Naive thymus-derived CD4-positive, alpha-beta T cell (primary cell): ENCODE measurements around the gene TRIM32. TPM values are rescaled to one million over a fixed set of nuclear protein-coding genes. Genes with fewer than 3 reads are reported as not detected.
A peak's percentile ranks its signal among the peaks of the same experiment; 100 is the strongest.

Experiments used
- ATAC-seq: fragments of 150-1000 bp; cut with Tn5 transposase; 2 replicates; pipeline ENCODE4 v1.10.0; 2021; ENCODE audit warnings: mild to moderate bottlenecking, moderate library complexity
- CTCF ChIA-PET: fragments of 350-600 bp; sonication (Branson Sonifier 250); formaldehyde crosslinking; loops from one replicate; lab custom pipeline; 2021; ENCODE audit warnings: antibody characterized with exemption; lab: Charles Lee
- POLR2A ChIA-PET: fragments of 350-600 bp; sonication (Branson Sonifier 250); formaldehyde crosslinking; loops from one replicate; lab custom pipeline; 2021; ENCODE audit warnings: antibody characterized with exemption, inconsistent platforms; lab: Charles Lee
- DNase-seq, 9 donors: peaks; one replicate each; pipeline versions ENCODE4 v3.0.0 to v3.0.0-alpha.2; 2020 to 2022; ENCODE audit warnings: mixed read lengths in 1 of 9
- H3K27ac ChIP-seq: one replicate; pipeline ENCODE4 v1.7.0; 2013; ENCODE audit warnings: mild to moderate bottlenecking, low read depth, low read length, moderate library complexity
- H3K27me3 ChIP-seq, 2 donors: one replicate each; pipeline ENCODE4 v1.7.0; 2013; ENCODE audit warnings: low read length in 2 of 2, mild to moderate bottlenecking in 2 of 2, moderate library complexity in 2 of 2; ENCODE audit not compliant: control insufficient read depth in 2 of 2, insufficient read depth in 2 of 2
- H3K36me3 ChIP-seq, 3 experiments: 1 replicate in 2 of 3; 2 replicates in 1 of 3; pipeline ENCODE4 v1.7.0; 2013; ENCODE audit warnings: low read length in 3 of 3, mild to moderate bottlenecking in 3 of 3, moderate library complexity in 1 of 3; ENCODE audit not compliant: insufficient read depth in 3 of 3, control insufficient read depth in 2 of 3
- H3K4me1 ChIP-seq, 2 donors: one replicate each; pipeline ENCODE4 v1.7.0; 2013; ENCODE audit warnings: low read length in 2 of 2, mild to moderate bottlenecking in 2 of 2, moderate library complexity in 1 of 2; ENCODE audit not compliant: control insufficient read depth in 2 of 2, insufficient read depth in 2 of 2
- H3K4me3 ChIP-seq: 2 replicates; pipeline ENCODE4 v1.7.0; 2013; ENCODE audit warnings: mild to moderate bottlenecking, low read length
- H3K9me3 ChIP-seq, 3 experiments: 1 replicate in 2 of 3; 2 replicates in 1 of 3; pipeline ENCODE4 v1.7.0; 2013; ENCODE audit warnings: low read length in 3 of 3; ENCODE audit not compliant: control insufficient read depth in 2 of 3
- H3K27ac Mint-ChIP-seq, 9 donors: one replicate each; pipeline ENCODE4 v1.8.0; 2020 to 2022; ENCODE audit warnings: mixed read lengths in 9 of 9, mild to moderate bottlenecking in 8 of 9, moderate library complexity in 5 of 9, inconsistent platforms in 2 of 9
- H3K27me3 Mint-ChIP-seq, 5 donors: one replicate each; pipeline ENCODE4 v1.8.0; 2021 to 2022; ENCODE audit warnings: mixed read lengths in 5 of 5, mild to moderate bottlenecking in 1 of 5
- H3K36me3 Mint-ChIP-seq, 5 donors: one replicate each; pipeline ENCODE4 v1.8.0; 2020 to 2022; ENCODE audit warnings: mixed read lengths in 5 of 5, mild to moderate bottlenecking in 3 of 5, inconsistent platforms in 1 of 5
- H3K4me1 Mint-ChIP-seq, 7 donors: one replicate each; pipeline ENCODE4 v1.8.0; 2020 to 2022; ENCODE audit warnings: mixed read lengths in 7 of 7, mild to moderate bottlenecking in 3 of 7, inconsistent platforms in 1 of 7
- H3K4me3 Mint-ChIP-seq, 10 donors: one replicate each; pipeline ENCODE4 v1.8.0; 2020 to 2022; ENCODE audit warnings: mild to moderate bottlenecking in 10 of 10, mixed read lengths in 10 of 10, moderate library complexity in 6 of 10, inconsistent platforms in 2 of 10
- H3K9me3 Mint-ChIP-seq, 11 donors: one replicate each; pipeline ENCODE4 v1.8.0; 2020 to 2022; ENCODE audit warnings: mixed read lengths in 11 of 11, mild to moderate bottlenecking in 4 of 11, inconsistent platforms in 1 of 11, moderate library complexity in 1 of 11
- intact Hi-C, 2 donors: fragments of 100-400 bp; cut with micrococcal nuclease; formaldehyde crosslinking; loops; one replicate each; pipeline ENCODE4 v1.15.1; 2023
- polyA plus RNA-seq, 2 donors: library from polyadenylated mRNA; unstranded; fragments of 300-500 nt; fragmentation: Illumina TruSeq; gene quantifications; one replicate each; pipeline ENCODE4 v1.2.3, GENCODE V29; 2021
- total RNA-seq, 6 experiments: library from RNA in 5 of 6; stranded (reverse) in 5 of 6; gene quantifications; 1 replicate in 5 of 6; 2 replicates in 1 of 6; pipeline ENCODE4 v1.2.3 and lab custom pipeline; 2021 to 2026

Gene TRIM32
- total and polyA plus RNA-seq, 7 experiments from 2014 or later = 5.9 to 19.7 (median 16.8) TPM

DNA sequence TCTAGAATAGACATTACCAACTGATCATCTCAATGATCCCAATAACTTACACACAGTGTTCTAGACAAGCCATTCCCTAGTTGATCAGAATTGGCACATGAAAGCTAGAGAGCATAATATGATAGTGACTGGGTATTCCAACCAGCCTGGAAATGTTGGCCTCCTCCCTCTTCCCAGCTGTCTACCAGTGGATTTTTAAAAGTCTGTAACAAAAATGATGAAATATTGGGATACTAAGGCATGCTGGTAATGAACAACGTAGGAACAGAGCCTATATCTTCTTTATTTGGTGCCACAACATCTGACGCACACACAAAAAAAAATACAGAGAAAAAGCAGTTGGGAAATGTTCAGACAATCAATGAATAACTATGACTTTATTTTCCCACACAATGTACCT lies 34.8 kb downstream of the TRIM32 start:
- Mint-ChIP-seq H3K4me1 (peaks cover 0 to 5% (median 1%) of the 10 kb centered on the region in 7 donors), H3K36me3 (peaks cover 0 to 4% (median 0%) of the 10 kb centered on the region in 5 donors), H3K27me3 (peaks cover 0 to 27% (median 4%) of the 10 kb centered on the region in 5 donors), H3K4me3 (no peak overlapping the region), H3K27ac (no peak overlapping the region), H3K9me3 (peaks cover 0 to 6% (median 2%) of the 10 kb centered on the region in 11 donors)
- Histone ChIP-seq H3K4me1 (no peaks in the 10 kb centered on the region), H3K4me3 (no peak overlapping the region), H3K27me3 (no peaks in the 10 kb centered on the region), H3K27ac (no peak overlapping the region), H3K9me3 (no peaks in the 10 kb centered on the region), H3K36me3 (no peaks in the 10 kb centered on the region)
- POLR2A ChIA-PET = no interaction called here
- CTCF ChIA-PET = no interaction called here
- intact Hi-C loops = no loop called here
- DNase-seq (no peak), ATAC-seq (no peak)

- intact Hi-C loops = no loop called here
- H3K27ac Mint-ChIP-seq = no peak overlapping the region
- H3K27ac ChIP-seq = no peak overlapping the region
- H3K27me3 Mint-ChIP-seq = peaks cover 0 to 24% (median 6%) of the 10 kb centered on the region in 5 donors
- ChIA-PET POLR2A (no interaction called here), CTCF (no interaction called here)
- H3K9me3 ChIP-seq = no peaks in the 10 kb centered on the region
- H3K27me3 ChIP-seq = no peaks in the 10 kb centered on the region
- H3K36me3 Mint-ChIP-seq = peaks cover 0 to 4% (median 0%) of the 10 kb centered on the region in 5 donors
- no peaks in the 10 kb centered on the region for H3K4me1 ChIP-seq
- H3K4me3 ChIP-seq = no peak overlapping the region
- H3K36me3 ChIP-seq = no peaks in the 10 kb centered on the region
- ATAC-seq = no peak
- peaks cover 0 to 6% (median 0%) of the 10 kb centered on the region in 11 donors for H3K9me3 Mint-ChIP-seq
- H3K4me1 Mint-ChIP-seq = no peaks in the 10 kb centered on the region
- DNase-seq = no peak
- no peak overlapping the region for H3K4me3 Mint-ChIP-seq
These were observed 37.0 kb downstream of the TRIM32 start for GRCh38 chr9:116724123-116724522.

DNA sequence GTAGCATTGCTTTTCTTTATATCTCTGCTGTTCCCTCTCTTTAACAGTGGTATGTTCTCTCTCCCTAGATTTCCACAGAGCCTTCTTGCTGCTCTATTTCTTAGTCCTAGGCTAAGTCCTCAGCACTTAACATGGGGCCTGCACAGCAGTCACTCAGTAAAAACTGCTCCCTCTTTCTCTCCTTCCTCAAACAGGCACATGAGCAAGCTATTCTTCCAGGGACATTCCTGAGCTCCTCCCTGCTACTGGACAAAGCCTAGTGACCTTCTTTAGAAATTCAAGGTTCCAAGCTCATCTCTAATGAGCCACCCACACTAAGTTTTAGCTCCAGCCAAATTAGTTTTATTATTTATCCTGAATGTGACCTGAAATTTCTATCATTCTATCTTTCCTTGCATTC lies 39.5 kb downstream of the TRIM32 start:
- ATAC-seq (no peak), DNase-seq (no peak)
- no peaks in the 10 kb centered on the region for H3K9me3 ChIP-seq
- CTCF ChIA-PET = no interaction called here
- H3K4me3 Mint-ChIP-seq = no peak overlapping the region
- intact Hi-C loops = no loop called here
- peaks cover 2 to 17% (median 6%) of the 10 kb centered on the region in 5 donors for H3K27me3 Mint-ChIP-seq
- POLR2A ChIA-PET = no interaction called here
- no peaks in the 10 kb centered on the region for H3K36me3 ChIP-seq
- H3K27me3 ChIP-seq = no peaks in the 10 kb centered on the region
- H3K27ac ChIP-seq = no peak overlapping the region
- no peak overlapping the region for H3K27ac Mint-ChIP-seq
- H3K4me1 ChIP-seq = no peaks in the 10 kb centered on the region
- H3K4me3 ChIP-seq = no peak overlapping the region
- H3K9me3 Mint-ChIP-seq = peaks cover 0 to 3% (median 0%) of the 10 kb centered on the region in 11 donors
- no peaks in the 10 kb centered on the region for H3K36me3 Mint-ChIP-seq
- no peaks in the 10 kb centered on the region for H3K4me1 Mint-ChIP-seq

DNA sequence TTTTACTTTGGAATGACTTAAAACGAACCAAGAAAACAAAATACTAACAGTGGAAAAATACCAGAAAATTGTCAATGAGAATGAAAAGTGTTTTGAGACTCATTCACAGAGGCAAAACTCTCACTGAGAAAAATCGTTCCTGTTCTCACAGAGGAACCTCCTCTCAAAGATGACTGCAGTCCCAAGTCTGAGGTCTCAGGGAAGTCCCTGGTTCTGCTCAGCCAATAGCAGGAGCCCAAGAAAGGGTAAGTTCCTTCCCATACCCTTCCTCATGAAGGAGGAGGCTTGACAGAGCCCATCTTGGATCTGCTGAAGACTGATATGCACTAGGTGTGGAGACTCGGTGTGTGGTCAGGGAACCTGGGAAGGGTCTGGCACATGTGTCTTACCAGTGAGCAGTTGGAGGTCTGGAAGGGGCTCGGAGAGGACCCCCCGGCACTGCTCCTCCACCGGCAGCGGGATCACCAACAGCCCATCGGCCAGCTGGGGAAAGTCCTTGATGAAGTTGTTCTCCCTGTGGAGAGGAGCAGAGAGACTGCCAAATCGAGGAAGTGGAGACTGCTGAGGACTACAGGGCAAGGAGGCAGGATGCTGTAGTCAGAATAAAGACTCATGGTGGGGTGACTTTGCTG lies 46.0 kb downstream of the TRIM32 start:
- peaks cover 0 to 11% (median 0%) of the 10 kb centered on the region in 7 donors for H3K4me1 Mint-ChIP-seq
- CTCF ChIA-PET = interaction anchor here (0.6 kb wide), 1 partner anchor 60 kb away, joined by 3 read pairs; no protein-coding TSS in a partner anchor
- POLR2A ChIA-PET = no interaction called here
- ATAC-seq (no peak), DNase-seq (no peak)
- H3K4me3 ChIP-seq = no peak overlapping the region
- intact Hi-C loops = no loop called here
- no peak overlapping the region for H3K27ac Mint-ChIP-seq
- H3K9me3 Mint-ChIP-seq = peaks cover 0 to 4% (median 0%) of the 10 kb centered on the region in 11 donors
- peaks cover 2 to 31% (median 17%) of the 10 kb centered on the region in 5 donors for H3K27me3 Mint-ChIP-seq
- no peaks in the 10 kb centered on the region for H3K27me3 ChIP-seq
- H3K36me3 ChIP-seq = no peaks in the 10 kb centered on the region
- H3K36me3 Mint-ChIP-seq = no peaks in the 10 kb centered on the region
- no peak overlapping the region for H3K27ac ChIP-seq
- H3K4me1 ChIP-seq = no peaks in the 10 kb centered on the region
- no peak overlapping the region for H3K4me3 Mint-ChIP-seq
- H3K9me3 ChIP-seq = no peaks in the 10 kb centered on the region

DNA sequence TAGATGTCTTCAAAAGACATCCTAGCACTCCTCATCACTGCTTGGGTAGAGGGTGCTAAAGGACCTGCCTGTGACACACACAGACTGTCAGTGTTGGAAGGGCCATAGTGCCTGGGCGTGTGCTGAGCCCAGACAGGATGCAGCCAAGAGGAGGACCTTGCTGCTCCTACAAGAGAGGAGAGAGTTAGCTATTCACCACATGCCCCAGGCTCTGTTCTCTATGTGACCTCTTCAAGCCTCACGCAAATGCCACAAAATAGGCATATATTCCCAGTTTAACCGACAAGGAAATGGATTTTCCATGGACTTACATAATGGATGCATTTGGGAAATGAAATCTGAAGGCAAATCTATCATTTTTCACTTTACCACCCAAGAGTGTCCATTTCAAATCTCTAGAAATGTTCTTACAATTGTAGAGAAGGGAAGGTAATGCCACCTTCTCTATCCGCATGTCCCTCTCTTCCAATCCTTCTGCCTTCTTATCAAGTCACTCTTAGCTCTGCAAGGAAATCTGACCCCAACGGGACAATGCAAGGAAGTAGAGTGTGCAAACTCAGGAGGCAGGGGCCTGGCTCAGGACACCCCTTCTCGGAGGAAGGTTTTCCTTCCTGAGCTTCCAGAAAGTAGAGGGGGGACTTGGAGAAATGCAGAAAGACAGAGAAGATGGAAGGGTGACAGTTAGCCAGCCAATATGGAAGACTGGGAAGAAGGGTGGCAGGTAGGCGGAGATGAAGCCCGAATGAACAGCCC lies 49.5 kb downstream of the TRIM32 start:
- Histone ChIP-seq H3K9me3 (no peaks in the 10 kb centered on the region), H3K27ac (no peak overlapping the region), H3K4me1 (no peaks in the 10 kb centered on the region), H3K4me3 (no peak overlapping the region), H3K36me3 (no peaks in the 10 kb centered on the region), H3K27me3 (no peaks in the 10 kb centered on the region)
- peak overlapping the region in 1 of 10 donors; percentile 8 for H3K4me3 Mint-ChIP-seq
- no peak overlapping the region for H3K27ac Mint-ChIP-seq
- H3K4me1 Mint-ChIP-seq = peaks cover 0 to 11% (median 0%) of the 10 kb centered on the region in 7 donors
- no peaks in the 10 kb centered on the region for H3K36me3 Mint-ChIP-seq
- intact Hi-C loops = loop anchor here in 1 of 2 donors (1.0 kb wide), 1 partner anchor 124 kb away; no protein-coding TSS in a partner anchor
- H3K9me3 Mint-ChIP-seq = peaks cover 0 to 4% (median 0%) of the 10 kb centered on the region in 11 donors
- ChIA-PET CTCF (no interaction called here), POLR2A (no interaction called here)
- ATAC-seq = no peak
- no peak for DNase-seq
- peaks cover 0 to 31% (median 14%) of the 10 kb centered on the region in 5 donors for H3K27me3 Mint-ChIP-seq

GRCh38 chr9:116737152-116737546 lies 50.0 kb downstream of the TRIM32 start:
- intact Hi-C loops = loop anchor here in 1 of 2 donors (1.0 kb wide), 1 partner anchor 123 kb away; no protein-coding TSS in a partner anchor
- H3K4me1 Mint-ChIP-seq = peaks cover 0 to 11% (median 0%) of the 10 kb centered on the region in 7 donors

More at GRCh38 chr9:116737152-116737546, 50.0 kb downstream of the TRIM32 start:
- Mint-ChIP-seq H3K27ac (no peak overlapping the region), H3K27me3 (peaks cover 0 to 32% (median 13%) of the 10 kb centered on the region in 5 donors), H3K9me3 (peaks cover 0 to 4% (median 0%) of the 10 kb centered on the region in 11 donors), H3K4me3 (peak overlapping the region in 2 of 10 donors; percentile 4 to 8), H3K36me3 (no peaks in the 10 kb centered on the region)
- no peak overlapping the region for H3K27ac ChIP-seq
- no peaks in the 10 kb centered on the region for H3K27me3 ChIP-seq
- H3K4me1 ChIP-seq = no peaks in the 10 kb centered on the region
- DNase-seq (peak in 5 of 9 donors; percentile 1 to 68 (median 7)), ATAC-seq (peak; percentile 36)
- ChIA-PET POLR2A (no interaction called here), CTCF (no interaction called here)
- no peaks in the 10 kb centered on the region for H3K36me3 ChIP-seq
- no peak overlapping the region for H3K4me3 ChIP-seq
- H3K9me3 ChIP-seq = no peaks in the 10 kb centered on the region
